Transverse colon (tissue), 4 donors: ENCODE results near the gene SERPINI2. TPM values are rescaled to one million over a fixed set of nuclear protein-coding genes. Genes with fewer than 3 reads are reported as not detected.

Source experiments
- DNase-seq: peaks from one replicate; pipeline ENCODE4 v3.0.0-alpha.2; 2019
- H3K27ac ChIP-seq, 4 donors: fragments of 200-600 bp; sonication (generic); 2 replicates each; pipeline ENCODE4 v1.5.1; 2016 to 2018; ENCODE audit warnings: inconsistent platforms in 4 of 4
- H3K27me3 ChIP-seq: fragments of 200-600 bp; sonication (generic); 2 replicates; pipeline ENCODE4 v1.5.1; 2017; ENCODE audit warnings: inconsistent platforms
- H3K36me3 ChIP-seq, 4 donors: fragments of 200-600 bp; sonication (generic); 2 replicates each; pipeline ENCODE4 v1.5.1; 2017 to 2019; ENCODE audit warnings: inconsistent platforms in 4 of 4
- H3K4me1 ChIP-seq, 4 donors: fragments of 200-600 bp; sonication (generic); 2 replicates each; pipeline ENCODE4 v1.5.1; 2017 to 2020; ENCODE audit warnings: inconsistent platforms in 4 of 4
- H3K4me3 ChIP-seq, 4 donors: fragments of 200-600 bp; sonication (generic); 1 replicate in 1 of 4; 2 replicates in 3 of 4; pipeline versions ENCODE4 v1.5.1 to v1.6.1; 2017 to 2019; ENCODE audit warnings: inconsistent platforms in 4 of 4
- H3K9me3 ChIP-seq, 2 donors: fragments of 200-600 bp; sonication (generic); 2 replicates each; pipeline ENCODE4 v1.5.1; 2017 to 2019; ENCODE audit warnings: inconsistent platforms in 2 of 2
- EP300 ChIP-seq: sonication (generic); formaldehyde crosslinking; IDR thresholded peaks from one replicate; pipeline ENCODE4 v1.6.1; 2017; ENCODE audit warnings: antibody characterized with exemption, low read depth
- POLR2A ChIP-seq: fragments of 450-650 bp; IDR thresholded peaks from one replicate; pipeline ENCODE4 v1.6.1; 2016; ENCODE audit warnings: antibody characterized with exemption, mild to moderate bottlenecking, moderate library complexity
- POLR2AphosphoS5 ChIP-seq, 3 donors: sonication (generic); formaldehyde crosslinking; IDR thresholded peaks; one replicate each; pipeline ENCODE4 v1.6.1; 2016; ENCODE audit warnings: antibody characterized with exemption in 3 of 3
- WGBS, 2 donors: methylation state at CpG; one replicate each; pipeline ENCODE4 v1.1.5; 2018; ENCODE audit warnings: low coverage in 1 of 2; 5-methylcytosine and 5-hydroxymethylcytosine counted together
- in situ Hi-C, 4 donors: fragments of 200-750 bp; cut with MboI; loops; one replicate each; pipeline versions ENCODE4 v1.15.0 to v1.15.1; 2017; ENCODE audit warnings: low sequenced_read_pairs in 3 of 4, low pct_ligation_motif_present in 1 of 4, low pct_unique_long_range_greater_than_20kb in 1 of 4
- intact Hi-C: fragments of 100-400 bp; cut with DNase I; formaldehyde crosslinking; loops from one replicate; pipeline ENCODE4 v1.15.1; 2023; ENCODE audit warnings: low total_unique reads
- total RNA-seq, 4 donors: library from RNA; depleted of rRNA; stranded (reverse); fragments of >200 nt; gene quantifications; one replicate each; pipeline ENCODE4 v1.1.0, GENCODE V29; 2016
- TF ChIP-seq, protein P1 (sequence below), 5 experiments: fragments of 200-600 bp in 3 of 5; fragments of 450-650 bp in 2 of 5; sonication (generic) in 3 of 5; IDR thresholded peaks; 1 replicate in 2 of 5; 2 replicates in 3 of 5; pipeline ENCODE4 v1.5.1; 2016 to 2017; ENCODE audit warnings: antibody characterized with exemption in 5 of 5, inconsistent platforms in 3 of 5, mild to moderate bottlenecking in 2 of 5, moderate library complexity in 1 of 5

Gene SERPINI2
- total RNA-seq, 4 donors from 2014 or later: not detected

DNA sequence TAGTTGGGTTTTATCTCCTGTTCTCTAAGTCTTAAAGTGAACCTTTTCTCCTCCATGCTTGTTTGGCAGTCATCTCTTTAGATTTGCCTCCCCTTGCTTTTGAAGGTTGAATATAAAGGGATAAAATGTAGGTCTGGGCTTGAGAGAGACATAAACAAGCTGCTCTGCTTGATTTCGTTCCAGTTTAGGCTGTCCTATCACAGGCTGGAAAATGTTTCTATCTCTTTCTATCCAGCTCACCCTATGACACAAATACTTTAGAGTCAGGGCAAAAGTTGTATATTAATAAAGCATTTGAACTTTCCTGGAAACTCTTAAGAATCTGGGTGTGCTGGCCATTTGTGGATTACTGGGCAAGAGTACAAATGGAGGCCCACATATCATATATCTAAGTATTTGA lies 64.2 kb downstream of the SERPINI2 start:
- in situ Hi-C loops (no loop called here), intact Hi-C loops (no loop called here)
- DNase-seq: no peak
- no peak overlapping the region for H3K27ac ChIP-seq
- H3K9me3 ChIP-seq: no peaks in the 10 kb centered on the region
- TF ChIP-seq, protein P1, sequence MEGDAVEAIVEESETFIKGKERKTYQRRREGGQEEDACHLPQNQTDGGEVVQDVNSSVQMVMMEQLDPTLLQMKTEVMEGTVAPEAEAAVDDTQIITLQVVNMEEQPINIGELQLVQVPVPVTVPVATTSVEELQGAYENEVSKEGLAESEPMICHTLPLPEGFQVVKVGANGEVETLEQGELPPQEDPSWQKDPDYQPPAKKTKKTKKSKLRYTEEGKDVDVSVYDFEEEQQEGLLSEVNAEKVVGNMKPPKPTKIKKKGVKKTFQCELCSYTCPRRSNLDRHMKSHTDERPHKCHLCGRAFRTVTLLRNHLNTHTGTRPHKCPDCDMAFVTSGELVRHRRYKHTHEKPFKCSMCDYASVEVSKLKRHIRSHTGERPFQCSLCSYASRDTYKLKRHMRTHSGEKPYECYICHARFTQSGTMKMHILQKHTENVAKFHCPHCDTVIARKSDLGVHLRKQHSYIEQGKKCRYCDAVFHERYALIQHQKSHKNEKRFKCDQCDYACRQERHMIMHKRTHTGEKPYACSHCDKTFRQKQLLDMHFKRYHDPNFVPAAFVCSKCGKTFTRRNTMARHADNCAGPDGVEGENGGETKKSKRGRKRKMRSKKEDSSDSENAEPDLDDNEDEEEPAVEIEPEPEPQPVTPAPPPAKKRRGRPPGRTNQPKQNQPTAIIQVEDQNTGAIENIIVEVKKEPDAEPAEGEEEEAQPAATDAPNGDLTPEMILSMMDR (IDR thresholded peaks at IDR 0.05): no peak
- TF ChIP-seq POLR2AphosphoS5 (IDR thresholded peaks at IDR 0.05): no peak
- TF ChIP-seq EP300: no peak
- TF ChIP-seq POLR2A: no peak
- WGBS, 2 donors: 57% methylated on average over 1 of the region's 1 CpG; no CpG with 5 or more reads in 1 of the 2 donors
- H3K36me3 ChIP-seq: no peaks in the 10 kb centered on the region
- H3K4me3 ChIP-seq: no peak overlapping the region
- no peaks in the 10 kb centered on the region for H3K4me1 ChIP-seq
- H3K27me3 ChIP-seq: no peaks in the 10 kb centered on the region

DNA sequence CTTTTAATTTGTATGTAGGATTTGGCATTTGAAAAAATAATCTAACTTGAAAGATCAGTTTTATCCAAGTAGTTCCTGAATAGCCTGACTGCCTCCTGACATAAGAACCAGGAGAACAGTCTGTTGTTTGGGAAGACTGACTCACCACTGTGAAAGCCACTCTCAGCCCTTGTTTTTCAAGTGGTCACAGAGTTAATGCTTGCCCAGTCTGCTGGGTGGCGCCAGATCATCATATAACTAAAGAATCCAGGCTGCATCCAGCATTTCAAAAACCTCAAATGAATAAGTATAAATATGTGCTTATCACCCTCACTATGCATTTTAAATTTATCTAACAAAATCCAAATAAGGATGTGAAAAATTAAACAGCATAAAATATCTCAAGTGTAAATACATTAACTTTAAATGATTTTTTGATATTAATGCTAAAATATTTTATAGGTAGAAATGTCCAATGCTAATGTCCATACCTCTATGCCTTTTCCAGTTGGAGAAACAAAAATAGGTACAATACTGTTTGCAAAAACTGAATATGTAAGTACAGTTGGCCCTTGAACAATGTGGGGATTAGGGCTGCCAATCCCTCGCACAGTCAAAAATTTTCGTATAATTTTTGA lies 66.9 kb downstream of the SERPINI2 start:
- Histone ChIP-seq H3K4me1 (no peaks in the 10 kb centered on the region), H3K9me3 (no peaks in the 10 kb centered on the region), H3K27ac (no peak overlapping the region), H3K27me3 (no peaks in the 10 kb centered on the region), H3K36me3 (no peaks in the 10 kb centered on the region), H3K4me3 (no peak overlapping the region)
- DNase-seq: peak; percentile 7
- in situ Hi-C loops (no loop called here), intact Hi-C loops (no loop called here)
- TF ChIP-seq POLR2A (no peak), EP300 (no peak), POLR2AphosphoS5 (IDR thresholded peaks at IDR 0.05) (no peak)
- TF ChIP-seq, protein P1 (IDR thresholded peaks at IDR 0.05): peak in 1 of 5 experiments; percentile 4
- WGBS, 2 donors: 61 to 70% methylated on average over 3 of the region's 3 CpGs

DNA sequence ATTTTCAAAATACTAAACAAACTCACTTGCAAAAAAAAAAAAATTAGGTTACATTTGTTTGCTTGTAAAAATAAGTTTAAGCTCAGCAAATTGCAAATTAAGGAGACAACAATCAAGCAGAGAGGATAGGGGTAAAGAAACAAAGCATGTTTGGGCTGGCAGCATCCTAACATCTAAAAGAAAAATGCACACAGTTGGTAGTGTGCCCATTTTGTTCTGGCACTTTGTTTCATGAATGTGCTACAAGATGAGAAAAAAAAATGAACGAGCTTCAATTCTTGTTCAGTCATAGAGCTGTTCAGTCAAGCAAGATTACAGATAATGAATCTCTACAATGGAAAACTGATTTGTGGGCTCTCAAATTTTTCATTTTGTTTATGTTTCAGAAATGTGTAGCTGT lies 76.0 kb downstream of the SERPINI2 start:
- no peaks in the 10 kb centered on the region for H3K27me3 ChIP-seq
- no peak overlapping the region for H3K4me3 ChIP-seq
- H3K4me1 ChIP-seq: no peaks in the 10 kb centered on the region
- H3K36me3 ChIP-seq: no peaks in the 10 kb centered on the region
- DNase-seq: no peak
- in situ Hi-C loops (loop anchor here in 1 of 4 donors (25.0 kb wide), 1 partner anchor 489 kb away; no protein-coding TSS in a partner anchor), intact Hi-C loops (no loop called here)
- WGBS, 2 donors: 43 to 50% methylated on average over 1 of the region's 1 CpG
- H3K27ac ChIP-seq: no peak overlapping the region
- TF ChIP-seq POLR2A (no peak), POLR2AphosphoS5 (IDR thresholded peaks at IDR 0.05) (no peak), EP300 (no peak)
- H3K9me3 ChIP-seq: no peaks in the 10 kb centered on the region

DNA sequence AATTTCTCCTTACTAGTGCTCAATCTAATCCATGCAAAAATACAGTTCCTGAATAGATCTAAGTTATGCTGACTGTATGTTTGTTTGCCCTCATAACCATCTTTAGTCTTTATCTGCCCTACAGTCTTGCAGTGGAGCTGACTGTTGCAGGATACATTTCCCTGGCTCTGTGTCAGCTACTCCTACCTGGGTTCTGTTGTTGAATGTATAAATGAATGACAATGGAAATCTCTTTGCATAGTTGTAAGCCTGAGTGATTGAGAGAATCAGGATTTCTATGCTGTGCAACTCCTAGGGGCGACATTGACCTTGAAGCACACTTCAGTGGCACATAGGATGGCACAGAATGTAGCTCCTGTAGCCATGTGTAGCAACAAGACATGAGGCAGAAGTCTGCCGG lies 77.8 kb downstream of the SERPINI2 start:
- Histone ChIP-seq H3K4me1 (no peaks in the 10 kb centered on the region), H3K9me3 (no peaks in the 10 kb centered on the region), H3K36me3 (no peaks in the 10 kb centered on the region), H3K4me3 (no peak overlapping the region), H3K27ac (no peak overlapping the region), H3K27me3 (no peaks in the 10 kb centered on the region)
- intact Hi-C loops: no loop called here
- no peak for TF ChIP-seq POLR2AphosphoS5 (IDR thresholded peaks at IDR 0.05)
- TF ChIP-seq EP300: no peak
- TF ChIP-seq, protein P1 (IDR thresholded peaks at IDR 0.05): no peak
- TF ChIP-seq POLR2A: no peak
- in situ Hi-C loops: loop anchor here in 1 of 4 donors (25.0 kb wide), 1 partner anchor 491 kb away; no protein-coding TSS in a partner anchor
- 73 to 94% methylated on average over 2 of the region's 2 CpGs for WGBS, 2 donors
- DNase-seq: no peak

DNA sequence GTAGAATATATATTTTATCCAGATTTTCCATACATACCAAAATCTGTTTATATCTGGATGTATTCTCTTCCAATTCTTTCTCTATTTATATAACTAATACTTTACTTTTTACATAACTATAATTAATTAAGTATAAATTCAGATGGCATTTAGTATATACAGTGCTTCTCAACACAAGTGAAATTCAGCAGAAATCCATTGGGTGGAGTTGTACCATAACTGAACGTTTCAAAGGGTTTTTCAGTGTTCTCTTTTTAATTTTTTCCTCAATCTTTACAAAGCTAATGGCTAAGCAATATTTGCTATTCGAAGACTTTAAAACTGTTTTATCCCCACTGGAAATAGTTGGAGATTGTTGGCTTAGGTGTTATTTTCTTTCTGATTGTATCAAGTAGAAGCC lies 79.8 kb downstream of the SERPINI2 start:
- intact Hi-C loops (no loop called here), in situ Hi-C loops (loop anchor here in 1 of 4 donors (25.0 kb wide), 1 partner anchor 493 kb away; no protein-coding TSS in a partner anchor)
- Histone ChIP-seq H3K36me3 (no peaks in the 10 kb centered on the region), H3K4me3 (no peak overlapping the region), H3K27me3 (no peaks in the 10 kb centered on the region), H3K4me1 (no peaks in the 10 kb centered on the region), H3K27ac (no peak overlapping the region), H3K9me3 (no peaks in the 10 kb centered on the region)
- no peak for DNase-seq
- WGBS, 2 donors: 41 to 50% methylated on average over 2 of the region's 2 CpGs
- TF ChIP-seq, protein P1 (IDR thresholded peaks at IDR 0.05): no peak
- no peak for TF ChIP-seq EP300
- no peak for TF ChIP-seq POLR2AphosphoS5 (IDR thresholded peaks at IDR 0.05)
- no peak for TF ChIP-seq POLR2A
